T1000 (cell line): ENCODE measurements around the gene CEP63.
"Not testable (repeated sequence)": the region's sequence is repeated elsewhere in the genome, so short reads cannot be mapped to it uniquely, and the experiment has no call there.

Experiments
- DNase-seq: peaks from one replicate; lab custom pipeline; 2025; ENCODE audit warnings: mixed read lengths; lab: John Stamatoyannopoulos, UW

CEP63 gene

GRCh38 chr3:134516905-134517304 lies 31.0 kb downstream of the CEP63 start:
- DNase-seq, result no peak

DNA sequence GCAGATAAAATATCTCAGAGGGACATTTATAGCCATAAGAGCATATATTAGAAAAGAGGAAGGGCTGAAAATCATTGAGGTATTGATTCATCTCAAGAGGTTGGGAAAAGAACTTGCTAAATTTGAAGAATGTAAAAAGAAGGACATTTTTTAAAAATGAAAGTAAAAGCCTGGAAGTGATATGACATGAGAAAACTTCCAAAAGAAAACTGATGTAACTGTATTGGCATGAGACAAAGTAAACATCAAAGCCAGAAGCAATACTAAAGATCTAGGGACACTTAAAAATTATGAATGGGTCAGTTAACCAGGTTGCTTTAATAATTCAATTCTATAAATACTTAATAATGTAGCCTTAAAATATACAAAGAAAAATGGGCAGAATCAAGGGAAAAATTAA lies 31.9 kb downstream of the CEP63 start:
- DNase-seq, result no peak

DNA sequence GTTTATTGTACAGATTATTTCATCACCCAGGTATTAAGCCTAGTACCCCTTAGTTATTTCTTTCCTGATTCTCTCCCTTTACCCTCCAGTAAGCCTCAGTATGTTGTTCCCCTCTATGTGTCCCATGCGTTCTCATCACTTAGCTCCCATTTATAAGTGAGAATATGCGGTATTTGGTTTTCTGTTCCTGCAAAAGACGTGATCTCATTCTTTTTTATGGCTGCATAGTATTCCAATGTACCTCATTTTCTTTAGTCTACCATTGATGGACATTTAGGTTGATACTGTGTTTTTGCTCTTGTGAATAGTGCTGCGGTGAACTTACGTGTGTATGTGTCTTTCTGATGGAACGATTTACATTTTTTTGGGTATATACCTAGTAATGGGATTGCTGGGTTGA lies 36.7 kb downstream of the CEP63 start:
- no peak for DNase-seq

DNA sequence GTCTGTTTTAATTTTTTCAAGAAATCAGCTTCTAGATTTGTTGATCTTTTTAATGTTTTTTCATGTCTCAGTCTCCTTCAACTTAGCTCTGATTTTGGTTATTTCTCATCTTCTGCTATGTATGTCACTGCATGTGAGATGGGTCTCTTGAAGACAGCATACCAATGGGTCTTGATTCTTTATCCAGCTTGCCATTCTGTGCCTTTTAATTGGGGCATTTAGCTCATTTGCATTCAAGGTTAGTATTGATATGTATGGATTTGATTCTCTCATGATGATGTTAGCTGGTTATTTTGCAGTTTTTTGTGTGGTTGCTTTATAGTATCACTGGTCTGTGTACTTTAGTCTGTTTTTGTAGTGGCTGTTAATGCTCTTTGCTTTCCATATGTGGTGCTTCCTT lies 39.4 kb downstream of the CEP63 start:
- DNase-seq, result no peak

- DNase-seq, result no peak
Observed at GRCh38 chr3:134526319-134526718, 40.5 kb downstream of the CEP63 start.

DNA sequence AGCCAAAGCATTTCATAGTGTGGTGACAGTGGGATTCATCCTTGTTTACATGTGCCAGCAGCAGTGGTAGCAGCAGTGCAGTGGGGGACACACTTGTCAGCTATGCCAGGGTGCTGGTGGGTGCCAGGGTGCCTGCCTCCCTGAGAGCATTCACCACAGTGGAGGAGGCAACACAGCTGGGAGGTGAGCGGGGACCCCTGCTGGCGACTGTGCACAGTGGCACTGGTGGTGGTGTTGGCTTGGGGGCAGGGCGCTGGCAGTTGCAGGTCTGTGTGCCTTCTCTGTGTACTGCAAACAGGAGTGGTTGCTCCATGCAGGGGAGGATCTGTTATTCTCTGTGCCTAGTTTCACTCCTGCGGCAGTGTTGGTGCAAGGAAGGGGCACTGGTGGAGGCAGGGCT lies 41.2 kb downstream of the CEP63 start:
- DNase-seq, result no peak

- DNase-seq, result no peak
Observed at GRCh38 chr3:134527538-134528186, 41.8 kb downstream of the CEP63 start.

DNA sequence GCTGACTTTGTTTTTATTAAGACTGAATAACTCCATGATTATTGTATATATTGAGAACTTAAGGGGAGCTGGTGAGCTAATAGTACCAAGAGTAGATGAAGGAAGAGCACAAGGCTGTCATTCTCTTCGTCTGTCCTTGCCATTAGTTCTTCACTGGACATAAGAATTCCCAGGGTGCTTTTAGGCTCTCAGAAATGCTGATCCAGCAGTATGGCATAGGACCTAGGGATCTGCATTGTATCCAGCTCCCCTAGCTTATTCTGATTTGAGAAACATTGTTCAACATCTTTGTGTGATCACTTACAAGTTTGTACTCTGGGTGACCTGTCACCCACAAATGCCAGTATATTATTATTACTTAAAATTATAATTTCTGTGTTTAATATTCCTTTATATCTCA lies 47.6 kb downstream of the CEP63 start:
- no peak for DNase-seq

- DNase-seq, result no peak
Observed at GRCh38 chr3:134535186-134535970, 49.5 kb downstream of the CEP63 start.

DNA sequence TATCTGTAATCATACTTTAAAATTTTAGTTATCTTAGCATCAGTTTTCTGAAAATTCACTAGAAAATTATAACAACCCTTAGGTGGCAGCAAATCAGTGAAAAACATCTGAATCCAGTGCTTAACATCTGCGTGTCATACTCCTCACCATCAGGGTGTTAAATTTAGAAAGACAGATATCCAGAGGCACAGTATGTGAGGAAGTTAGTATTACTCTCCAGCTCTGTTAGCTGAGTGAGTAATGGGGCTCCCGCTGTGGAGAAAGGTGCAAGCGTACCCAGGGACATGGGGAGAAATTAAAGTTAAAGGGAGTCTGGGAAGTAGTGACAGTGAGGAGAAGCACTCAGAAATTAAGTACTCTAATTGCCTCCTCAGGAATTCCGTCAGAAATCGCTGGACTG lies 50.9 kb downstream of the CEP63 start:
- no peak for DNase-seq

DNA sequence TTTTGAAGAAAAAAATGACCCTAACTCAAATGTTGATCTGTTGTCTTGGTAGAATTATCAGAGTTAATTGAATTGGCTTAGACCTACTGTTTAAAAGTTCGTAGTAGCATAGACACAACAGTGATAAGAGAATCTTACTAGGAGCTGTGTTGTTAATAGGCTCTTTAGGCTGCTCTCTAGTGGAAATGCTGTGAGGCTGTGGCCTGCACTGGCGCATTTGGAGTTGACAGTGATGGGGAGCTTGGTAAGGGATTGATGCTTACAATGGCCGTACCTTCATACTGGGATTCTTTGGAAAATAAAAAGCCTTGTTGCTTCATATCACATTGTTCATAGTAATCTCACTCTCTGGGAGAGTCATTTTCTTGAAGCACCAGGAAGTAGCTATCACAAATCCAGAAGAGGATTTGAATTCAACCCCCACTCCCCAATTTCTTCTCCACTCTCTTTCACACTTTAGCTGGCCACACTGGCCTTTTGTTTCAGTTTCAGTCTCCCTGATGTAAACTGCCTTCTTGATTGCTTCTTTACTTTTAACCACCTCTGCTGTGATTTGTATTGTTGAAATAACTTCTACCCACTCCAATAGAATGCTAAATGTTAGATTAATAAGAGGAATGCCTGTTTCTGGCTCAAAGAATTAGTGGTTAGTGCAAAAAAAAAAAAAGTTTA lies 56.6 kb downstream of the CEP63 start:
- no peak for DNase-seq

DNA sequence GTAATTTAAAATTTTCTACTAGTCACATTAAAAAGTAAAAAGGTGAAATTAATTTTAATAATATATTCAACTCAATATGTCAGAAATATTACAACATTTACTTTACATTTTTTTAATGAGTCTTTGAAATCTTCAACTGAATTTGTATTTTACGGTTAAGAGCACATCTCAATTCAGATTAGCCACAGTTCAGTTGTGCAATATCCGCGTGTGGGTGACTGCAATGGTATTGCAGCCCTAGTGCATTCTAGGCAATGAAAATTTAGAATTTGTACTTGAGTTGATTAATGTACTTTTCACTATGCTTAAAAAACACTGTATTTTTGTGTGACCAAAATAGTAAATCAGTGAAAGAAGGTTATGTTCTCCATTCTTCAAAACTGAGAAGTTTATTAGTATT lies 57.3 kb downstream of the CEP63 start:
- DNase-seq, result no peak

- no peak for DNase-seq
Observed at GRCh38 chr3:134544316-134544715, 58.5 kb downstream of the CEP63 start.

DNA sequence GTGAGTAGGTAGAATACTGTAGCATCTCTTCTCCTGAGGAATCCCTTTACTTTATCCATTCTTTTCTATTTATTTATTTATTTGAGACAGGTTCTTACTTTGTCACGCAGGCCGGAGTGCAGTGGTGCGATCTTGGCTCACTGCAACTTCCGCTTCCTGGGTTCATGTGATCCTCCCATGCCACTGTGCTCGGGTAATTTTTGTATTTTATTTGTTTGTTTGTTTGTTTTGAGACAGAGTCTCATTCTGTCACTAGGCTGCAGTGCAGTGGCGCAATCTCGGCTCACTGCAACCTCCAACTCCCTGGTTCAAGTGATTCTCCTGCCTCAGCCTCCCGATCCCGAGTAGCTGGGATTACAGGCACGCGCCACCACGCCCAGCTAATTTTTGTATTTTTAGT lies 58.9 kb downstream of the CEP63 start:
- DNase-seq, result not testable (repeated sequence)

- no peak for DNase-seq
Observed at GRCh38 chr3:134545818-134546217, 60.0 kb downstream of the CEP63 start.

- DNase-seq, result no peak
Observed at GRCh38 chr3:134552784-134553183, 66.9 kb downstream of the CEP63 start.

DNA sequence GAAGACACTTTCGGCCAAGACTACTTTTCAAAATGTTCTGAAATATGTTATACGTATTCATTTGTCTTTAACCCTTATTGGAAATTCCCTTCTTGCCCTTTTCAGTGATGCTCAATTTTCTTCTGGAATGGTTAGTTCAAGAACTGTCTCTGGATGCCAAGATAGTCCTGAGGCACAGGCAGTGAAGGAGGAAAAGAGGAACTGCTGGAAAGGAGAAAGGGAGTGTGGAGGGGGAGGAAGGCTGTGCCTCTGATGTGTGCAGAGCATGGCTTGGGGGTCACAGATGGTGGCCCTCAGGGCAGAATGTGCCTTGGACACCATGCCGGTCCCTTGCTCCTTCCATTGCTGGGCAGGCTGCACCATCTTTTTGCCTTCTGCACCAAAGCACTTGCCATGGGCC lies 73.7 kb downstream of the CEP63 start:
- DNase-seq, result no peak

- no peak for DNase-seq
Observed at GRCh38 chr3:134562055-134562454, 76.2 kb downstream of the CEP63 start.

- no peak for DNase-seq
Observed at GRCh38 chr3:134563601-134564000, 77.7 kb downstream of the CEP63 start.

- DNase-seq, result no peak
Observed at GRCh38 chr3:134564991-134565390, 79.1 kb downstream of the CEP63 start.

GRCh38 chr3:134567605-134568004 lies 81.7 kb downstream of the CEP63 start:
- no peak for DNase-seq

DNA sequence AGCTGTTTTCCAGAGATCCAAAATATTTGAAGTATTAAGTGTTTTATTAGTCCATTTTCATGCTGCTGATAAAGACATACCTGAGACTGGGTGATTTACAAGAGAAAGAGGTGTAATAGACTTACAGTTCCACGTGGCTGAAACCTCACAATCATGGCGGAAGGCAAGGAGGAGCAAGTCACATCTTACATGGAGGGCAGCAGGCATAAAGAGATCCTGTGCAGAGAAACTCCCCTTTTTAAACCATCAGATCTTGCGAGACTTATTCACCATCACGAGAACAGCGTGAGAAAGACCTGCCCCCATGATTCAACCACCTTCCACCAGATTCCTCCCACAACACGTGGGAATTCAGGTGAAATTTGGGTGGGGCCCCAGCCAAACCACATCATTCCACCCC lies 82.9 kb downstream of the CEP63 start:
- DNase-seq, result no peak

DNA sequence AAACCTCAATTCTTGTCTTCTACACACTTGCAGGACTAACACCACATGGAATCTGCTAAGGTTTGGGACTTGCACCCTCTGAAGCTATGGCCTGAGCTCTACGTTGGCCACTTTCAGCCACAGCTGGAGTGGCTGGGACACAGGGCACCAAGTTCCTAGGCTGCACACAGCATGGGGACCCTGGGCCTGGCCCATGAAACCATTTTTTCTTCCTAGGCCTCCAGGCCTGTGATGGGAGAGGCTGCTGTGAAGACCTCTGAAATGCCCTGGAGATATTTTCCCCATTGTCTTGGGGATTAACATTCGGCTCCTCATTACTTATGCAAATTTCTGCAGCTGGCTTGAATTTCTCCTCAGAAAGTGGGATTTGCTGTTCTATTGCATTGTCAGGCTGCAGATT lies 84.0 kb downstream of the CEP63 start:
- DNase-seq, result not testable (repeated sequence)
